HEK293T (cell line): ENCODE results near the gene TGFBR3.

Experiments used
- CTCF ChIA-PET: fragments of 350-600 bp; formaldehyde crosslinking; extraction: SDS; loops from one replicate; lab custom pipeline; 2021; ENCODE audit warnings: antibody characterized with exemption, inconsistent platforms; lab: Yijun Ruan, JAX
- POLR2A ChIA-PET: fragments of 350-600 bp; formaldehyde crosslinking; extraction: SDS; loops from one replicate; lab custom pipeline; 2020; ENCODE audit warnings: antibody characterized with exemption, inconsistent platforms; lab: Yijun Ruan, JAX
- DNase-seq: peaks from one replicate; pipeline ENCODE4 v3.0.0; 2012; ENCODE audit warnings: mixed read lengths; ENCODE audit errors: extremely low spot score
- ARNT ChIP-seq: fragments of 450-650 bp; IDR thresholded peaks from 2 replicates; pipeline ENCODE4 v1.6.1; 2017; ENCODE audit warnings: mild to moderate bottlenecking
- BHLHE40 ChIP-seq: fragments of 450-650 bp; IDR thresholded peaks from 2 replicates; pipeline ENCODE4 v1.6.1; 2016; ENCODE audit warnings: mild to moderate bottlenecking, moderate library complexity, borderline replicate concordance
- CTBP1 ChIP-seq: fragments of 450-650 bp; IDR thresholded peaks from 2 replicates; pipeline ENCODE4 v1.6.1; 2016; ENCODE audit warnings: borderline replicate concordance
- ELF4 ChIP-seq: fragments of 450-650 bp; IDR thresholded peaks from 2 replicates; pipeline ENCODE4 v1.6.1; 2017; ENCODE audit warnings: antibody characterized with exemption
- FOXA1 ChIP-seq: fragments of 450-650 bp; IDR thresholded peaks from 2 replicates; pipeline ENCODE4 v1.6.1; 2016; ENCODE audit warnings: mild to moderate bottlenecking
- FOXK2 ChIP-seq: fragments of 450-650 bp; IDR thresholded peaks from 2 replicates; pipeline ENCODE4 v1.6.1; 2016; ENCODE audit warnings: mild to moderate bottlenecking
- FOXM1 ChIP-seq: fragments of 450-650 bp; IDR thresholded peaks from 2 replicates; pipeline ENCODE4 v1.6.1; 2017; ENCODE audit warnings: mild to moderate bottlenecking, borderline replicate concordance
- HDGF ChIP-seq: fragments of 450-650 bp; IDR thresholded peaks from 2 replicates; pipeline ENCODE4 v1.6.1; 2017; ENCODE audit warnings: antibody characterized with exemption, borderline replicate concordance
- L3MBTL2 ChIP-seq: fragments of 450-650 bp; conservative IDR thresholded peaks from 2 replicates; pipeline ENCODE4 v1.6.1; 2016; ENCODE audit warnings: mild to moderate bottlenecking
- LEF1 ChIP-seq: fragments of 450-650 bp; IDR thresholded peaks from 2 replicates; pipeline ENCODE4 v1.6.1; 2017; ENCODE audit warnings: mild to moderate bottlenecking, borderline replicate concordance
- NFRKB ChIP-seq: fragments of 450-650 bp; IDR thresholded peaks from 2 replicates; pipeline ENCODE4 v1.6.1; 2016; ENCODE audit warnings: mild to moderate bottlenecking, moderate library complexity
- PKNOX1 ChIP-seq: fragments of 450-650 bp; IDR thresholded peaks from 2 replicates; pipeline ENCODE4 v1.6.1; 2016
- SP1 ChIP-seq: fragments of 450-650 bp; IDR thresholded peaks from 2 replicates; pipeline ENCODE4 v1.6.1; 2017
- SUZ12 ChIP-seq: fragments of 450-650 bp; IDR thresholded peaks from 2 replicates; pipeline ENCODE4 v1.6.1; 2016; ENCODE audit warnings: mild to moderate bottlenecking
- TARDBP ChIP-seq: fragments of 450-650 bp; IDR thresholded peaks from 2 replicates; pipeline ENCODE4 v1.6.1; 2016
- ZNF384 ChIP-seq: fragments of 450-650 bp; IDR thresholded peaks from 2 replicates; pipeline ENCODE4 v1.6.1; 2016

Gene TGFBR3

GRCh38 chr1:91727763-91728162 is 158.2 kb downstream of the TGFBR3 start:
- CTCF ChIA-PET, result interaction anchor here (0.7 kb wide), 1 partner anchor 228 kb away, joined by 3 read pairs; no protein-coding TSS in a partner anchor
- DNase-seq, result no peak
- POLR2A ChIA-PET, result no interaction called here
- no peak for TF ChIP-seq SUZ12
- TF ChIP-seq ARNT, result no peak
- no peak for TF ChIP-seq LEF1
- TF ChIP-seq PKNOX1, result no peak
- no peak for TF ChIP-seq CTBP1
- no peak for TF ChIP-seq HDGF
- TF ChIP-seq FOXK2, result no peak
- TF ChIP-seq FOXA1, result no peak
- no peak for TF ChIP-seq BHLHE40
- no peak for TF ChIP-seq TARDBP

- POLR2A ChIA-PET, result no interaction called here
- DNase-seq, result no peak
- TF ChIP-seq CTBP1 (no peak), FOXK2 (no peak), PKNOX1 (no peak), ARNT (no peak), NFRKB (no peak), L3MBTL2 (no peak), BHLHE40 (no peak), HDGF (no peak), LEF1 (no peak), SUZ12 (no peak), SP1 (no peak), ZNF384 (no peak)
- CTCF ChIA-PET, result no interaction called here
Measured at GRCh38 chr1:91725989-91726721, 159.8 kb downstream of the TGFBR3 start.

GRCh38 chr1:91725618-91725988 is 160.3 kb downstream of the TGFBR3 start:
- TF ChIP-seq HDGF (no peak), SP1 (no peak), LEF1 (no peak), FOXM1 (no peak), CTBP1 (no peak), BHLHE40 (no peak), ARNT (no peak), PKNOX1 (no peak), L3MBTL2 (no peak), NFRKB (no peak), SUZ12 (no peak), ZNF384 (no peak), FOXA1 (no peak), FOXK2 (no peak), TARDBP (no peak)
- no peak for DNase-seq
- POLR2A ChIA-PET, result no interaction called here
- CTCF ChIA-PET, result no interaction called here

GRCh38 chr1:91724644-91725043 is 161.3 kb downstream of the TGFBR3 start:
- ChIA-PET CTCF (no interaction called here), POLR2A (interaction anchor here (1.2 kb wide), 1 partner anchor 8 kb away, joined by 3 read pairs; no protein-coding TSS in a partner anchor)
- TF ChIP-seq FOXM1 (no peak), ZNF384 (no peak), NFRKB (no peak), FOXA1 (no peak), LEF1 (no peak), TARDBP (no peak), ELF4 (no peak), BHLHE40 (no peak), ARNT (no peak), HDGF (no peak), FOXK2 (no peak), L3MBTL2 (no peak), SP1 (no peak), SUZ12 (no peak), PKNOX1 (no peak), CTBP1 (no peak)
- DNase-seq, result no peak

- CTCF ChIA-PET, result interaction anchor here (0.6 kb wide), 1 partner anchor 182 kb away, joined by 3 read pairs; no protein-coding TSS in a partner anchor
- TF ChIP-seq ELF4 (no peak), FOXA1 (no peak), SUZ12 (no peak), L3MBTL2 (no peak), FOXK2 (no peak), BHLHE40 (no peak), FOXM1 (no peak), LEF1 (no peak), ARNT (no peak), NFRKB (no peak), CTBP1 (no peak), PKNOX1 (no peak), SP1 (no peak), ZNF384 (no peak), HDGF (no peak), TARDBP (no peak)
- POLR2A ChIA-PET, result interaction anchor here (1.2 kb wide), 1 partner anchor 9 kb away, joined by 3 read pairs; no protein-coding TSS in a partner anchor
- DNase-seq, result no peak
Measured at GRCh38 chr1:91724231-91724630, 161.7 kb downstream of the TGFBR3 start.
